Nucleus accumbens (tissue), 56 donors: ENCODE data around the gene SYPL1.

ENCODE experiments used
- DNase-seq, 56 donors: peaks; one replicate each; lab custom pipeline; 2025; lab: John Stamatoyannopoulos, UW

Gene SYPL1

DNA sequence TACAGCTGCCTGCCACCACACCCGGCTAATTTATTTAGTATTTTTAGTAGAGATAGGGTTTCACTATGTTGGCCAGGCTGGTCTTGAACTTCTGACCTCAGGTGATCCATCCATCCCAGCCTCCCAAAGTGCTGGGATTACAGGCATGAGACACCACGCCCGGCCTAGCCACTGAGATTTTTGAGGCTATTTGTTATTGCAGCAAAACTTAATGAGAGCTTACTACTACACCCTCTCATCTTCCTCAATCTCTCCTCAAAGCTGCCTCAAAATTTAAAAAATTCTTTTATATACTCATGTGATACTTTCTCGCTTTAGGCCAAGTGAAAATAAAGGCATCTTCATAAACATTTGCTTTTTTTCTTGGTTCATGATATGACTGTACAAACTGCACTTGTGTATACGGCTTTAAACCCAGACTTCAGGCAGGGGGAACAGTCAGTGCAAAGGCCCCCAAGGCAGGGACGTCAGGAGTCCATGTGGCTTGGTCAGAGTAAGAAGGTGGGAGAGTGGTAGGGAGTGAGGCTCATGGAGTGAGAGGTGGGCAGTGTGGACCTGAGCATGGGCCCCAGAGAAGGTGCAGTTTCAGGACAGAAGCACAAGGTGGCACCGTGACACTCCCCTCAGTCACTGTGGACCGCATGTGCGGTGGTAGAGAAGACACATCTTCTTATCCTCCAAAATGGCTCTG lies 55.5 kb downstream of the SYPL1 start:
- peak in 49 of 56 donors; percentile 17 to 80 (median 47) for DNase-seq

DNA sequence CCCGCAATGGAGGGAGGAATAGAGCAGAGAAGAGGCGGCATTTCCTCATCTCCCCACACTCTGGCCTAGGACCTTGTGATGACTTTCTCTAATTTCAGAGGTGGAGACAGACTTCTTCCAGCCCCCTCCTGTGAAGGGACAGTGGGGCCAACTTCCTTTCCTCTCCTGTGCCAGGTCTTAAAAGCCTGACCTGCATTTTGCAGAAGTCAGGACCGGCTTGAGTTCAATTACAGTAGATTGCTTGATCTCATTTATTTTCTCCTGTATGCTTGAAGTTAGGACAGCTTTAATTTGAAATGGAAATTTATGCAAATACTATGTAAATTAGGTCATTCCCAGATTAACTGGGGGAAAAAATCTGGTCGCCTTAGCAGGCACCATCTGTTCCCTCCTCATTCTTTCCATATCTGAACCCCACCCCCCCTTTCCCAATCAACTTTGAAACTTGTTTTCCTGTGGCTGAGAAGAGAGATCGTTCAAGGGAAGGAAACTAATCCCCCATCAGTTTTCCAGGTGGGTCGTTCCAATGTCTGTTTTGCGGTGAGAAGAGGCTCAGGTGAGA lies 57.1 kb downstream of the SYPL1 start:
- DNase-seq: no peak

DNA sequence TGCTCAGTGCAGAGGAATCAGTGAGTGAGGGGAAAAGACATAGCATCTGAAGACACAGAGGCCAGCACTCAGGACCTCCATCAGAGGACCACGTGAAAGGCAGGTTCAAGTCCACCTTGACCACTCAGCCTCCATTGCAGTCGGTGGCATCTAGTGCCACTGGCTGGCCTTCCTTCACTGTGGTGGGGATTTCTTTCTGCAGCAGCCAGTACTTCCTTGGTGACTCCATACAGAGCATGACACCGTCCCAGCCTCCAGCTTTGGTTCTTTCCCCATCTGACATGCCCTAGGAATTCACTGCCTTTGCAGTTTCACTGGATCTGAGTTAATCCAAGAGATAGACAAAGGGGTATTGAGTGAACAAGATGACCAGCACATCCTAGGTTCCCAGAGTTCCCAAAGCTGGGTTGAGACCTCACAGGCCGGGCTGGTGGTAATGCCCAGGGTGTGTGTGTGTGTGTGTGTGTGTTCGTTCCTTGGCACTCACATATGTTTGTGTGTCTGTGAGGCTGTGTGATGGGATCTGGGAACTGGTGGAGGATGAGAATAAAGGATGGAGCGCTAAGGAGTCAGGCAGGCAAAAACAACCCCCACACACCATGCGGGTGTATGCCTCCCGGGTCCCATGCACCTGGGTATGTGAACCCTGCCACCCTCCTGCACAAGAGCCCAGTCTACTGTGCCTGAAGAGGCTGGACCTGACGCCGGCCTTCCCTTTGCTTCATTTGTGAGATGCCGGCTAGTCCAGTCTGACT lies 57.8 kb downstream of the SYPL1 start:
- DNase-seq: no peak

DNA sequence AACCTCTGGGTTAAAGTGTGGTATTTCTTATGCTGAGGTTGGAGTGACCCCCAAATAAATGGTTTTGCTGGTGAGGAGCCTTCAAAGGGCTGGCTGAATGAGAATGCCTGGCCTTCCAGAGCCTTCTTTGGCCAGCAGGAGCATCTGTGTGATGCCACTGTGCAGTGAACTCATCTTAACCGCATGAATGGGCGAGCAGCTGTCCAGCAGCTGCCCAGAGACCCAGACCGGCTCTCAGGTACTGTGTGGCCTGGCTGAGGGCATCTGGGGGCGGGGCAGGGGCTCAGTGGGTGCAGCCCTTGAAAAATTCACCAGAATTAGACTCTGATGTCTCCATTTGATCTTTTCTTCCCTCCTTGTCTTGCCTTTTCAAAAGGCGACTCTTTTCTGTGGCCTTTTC lies 59.0 kb downstream of the SYPL1 start:
- DNase-seq: no peak

DNA sequence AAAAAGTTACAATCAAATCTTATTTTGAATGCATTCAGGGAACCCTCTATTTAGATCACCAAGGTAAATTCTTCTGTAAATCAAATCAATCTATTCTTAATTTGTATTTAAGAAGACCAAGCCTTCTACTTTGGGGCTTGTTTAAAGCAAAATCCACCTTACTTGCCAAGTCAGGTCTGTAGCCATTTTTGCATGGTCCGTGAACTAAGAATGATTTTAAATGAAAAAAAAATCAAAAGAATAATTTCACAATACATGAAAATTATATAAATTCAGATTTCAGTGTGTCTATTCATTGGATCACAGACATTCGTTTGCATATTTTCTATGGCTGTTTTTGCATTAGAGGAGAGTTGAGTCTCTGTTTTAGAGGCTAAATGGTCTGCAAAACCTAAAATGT lies 59.4 kb downstream of the SYPL1 start:
- no peak for DNase-seq

DNA sequence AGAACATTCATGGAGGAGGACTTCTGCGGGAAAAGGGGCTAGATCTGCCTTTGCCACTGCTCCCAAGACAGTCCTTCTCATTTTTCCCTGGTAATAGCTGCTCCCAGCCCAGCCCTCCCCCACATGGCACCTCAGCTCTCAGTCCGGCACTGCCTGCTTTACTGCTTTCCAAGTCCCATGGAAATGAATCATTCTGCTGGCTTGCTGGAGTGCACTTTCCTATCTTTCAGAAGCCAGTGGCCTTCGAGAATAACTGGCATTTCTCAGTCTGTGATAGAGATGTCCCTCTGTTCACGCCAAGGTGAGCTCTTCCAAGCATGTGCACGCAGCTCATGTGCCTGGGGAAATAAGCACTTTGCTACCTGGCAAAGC lies 61.4 kb downstream of the SYPL1 start:
- DNase-seq: peak in 1 of 56 donors; percentile 10

DNA sequence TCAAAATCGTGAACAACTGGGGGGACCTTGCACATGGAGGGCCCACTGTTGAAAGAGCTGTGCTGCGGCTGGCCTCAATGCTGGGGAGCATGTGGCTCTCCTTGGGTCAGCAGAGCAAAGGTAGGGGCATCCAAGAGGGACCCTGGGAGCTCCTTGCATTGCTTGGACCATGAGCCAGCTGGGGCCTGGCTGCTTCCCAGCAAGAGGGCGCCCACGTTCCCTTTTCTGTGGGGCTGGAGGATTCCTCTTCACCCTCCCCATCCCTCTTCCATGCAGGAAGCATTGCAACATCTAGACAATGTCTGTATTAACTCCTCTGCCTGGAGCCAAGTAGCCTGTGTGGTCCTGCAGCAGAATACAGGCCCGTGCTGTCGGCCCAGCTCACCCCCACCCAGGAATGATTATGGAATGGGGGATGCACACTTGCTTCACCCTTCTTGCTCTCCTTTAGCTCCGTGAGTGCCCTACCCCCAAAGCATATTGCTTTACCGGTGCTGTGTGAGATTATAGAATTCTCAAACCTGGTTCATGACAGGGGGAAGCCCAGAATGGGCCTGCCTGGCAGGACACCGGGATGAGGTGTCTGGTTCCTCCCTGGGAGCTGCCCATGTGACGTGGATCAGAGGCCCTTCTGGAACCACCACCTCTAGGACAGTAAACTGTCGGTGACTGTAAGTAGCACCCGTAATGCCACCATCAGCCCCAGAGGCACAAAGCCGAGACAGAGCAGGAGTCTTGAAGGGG lies 61.9 kb downstream of the SYPL1 start:
- peak in 2 of 56 donors; percentile 18 to 29 for DNase-seq

DNA sequence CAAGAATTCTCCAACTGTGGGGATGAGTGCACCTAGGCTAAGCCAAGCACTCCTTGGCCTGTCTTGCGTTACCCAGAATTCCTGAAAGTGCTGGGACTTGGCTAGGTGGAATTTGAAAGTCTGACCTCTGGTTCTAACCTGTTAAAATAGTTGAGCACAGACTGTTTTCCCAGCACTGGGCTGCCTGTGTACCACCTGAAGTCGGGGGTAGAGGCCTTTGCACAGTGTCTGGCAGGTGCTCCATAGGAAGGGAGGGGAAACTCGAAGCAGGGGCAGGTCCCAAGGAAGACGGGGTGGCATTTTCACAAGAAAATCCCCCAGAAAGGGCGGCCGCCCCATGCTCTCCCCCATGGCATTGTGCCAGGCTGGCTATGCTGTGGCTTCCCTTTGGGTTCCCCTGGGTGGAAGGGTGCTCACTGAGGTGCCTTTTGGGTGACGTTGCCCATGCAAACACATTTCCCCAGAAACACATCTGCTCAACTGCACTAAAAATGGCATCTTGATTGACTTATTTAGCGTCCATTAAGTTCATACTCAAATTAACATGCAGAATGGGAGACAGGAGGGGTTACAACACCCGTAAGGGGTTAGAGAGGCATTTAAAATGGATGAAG lies 62.9 kb downstream of the SYPL1 start:
- no peak for DNase-seq

DNA sequence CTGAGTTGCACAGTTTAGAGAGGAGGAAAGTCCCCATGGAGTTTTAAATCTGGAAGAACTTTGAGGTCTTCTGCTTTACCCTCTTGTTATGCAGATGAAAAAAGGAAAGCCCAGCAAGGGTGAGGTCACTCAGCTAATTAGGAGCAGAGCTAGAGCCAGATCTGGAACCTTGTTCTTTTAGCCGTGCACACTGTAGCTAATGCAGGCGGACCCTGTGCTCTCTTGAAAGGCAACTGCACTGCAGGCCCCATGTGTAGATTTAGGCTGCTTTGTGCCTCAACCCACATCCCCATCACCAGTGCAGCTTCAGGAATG lies 63.4 kb downstream of the SYPL1 start:
- DNase-seq: no peak

DNA sequence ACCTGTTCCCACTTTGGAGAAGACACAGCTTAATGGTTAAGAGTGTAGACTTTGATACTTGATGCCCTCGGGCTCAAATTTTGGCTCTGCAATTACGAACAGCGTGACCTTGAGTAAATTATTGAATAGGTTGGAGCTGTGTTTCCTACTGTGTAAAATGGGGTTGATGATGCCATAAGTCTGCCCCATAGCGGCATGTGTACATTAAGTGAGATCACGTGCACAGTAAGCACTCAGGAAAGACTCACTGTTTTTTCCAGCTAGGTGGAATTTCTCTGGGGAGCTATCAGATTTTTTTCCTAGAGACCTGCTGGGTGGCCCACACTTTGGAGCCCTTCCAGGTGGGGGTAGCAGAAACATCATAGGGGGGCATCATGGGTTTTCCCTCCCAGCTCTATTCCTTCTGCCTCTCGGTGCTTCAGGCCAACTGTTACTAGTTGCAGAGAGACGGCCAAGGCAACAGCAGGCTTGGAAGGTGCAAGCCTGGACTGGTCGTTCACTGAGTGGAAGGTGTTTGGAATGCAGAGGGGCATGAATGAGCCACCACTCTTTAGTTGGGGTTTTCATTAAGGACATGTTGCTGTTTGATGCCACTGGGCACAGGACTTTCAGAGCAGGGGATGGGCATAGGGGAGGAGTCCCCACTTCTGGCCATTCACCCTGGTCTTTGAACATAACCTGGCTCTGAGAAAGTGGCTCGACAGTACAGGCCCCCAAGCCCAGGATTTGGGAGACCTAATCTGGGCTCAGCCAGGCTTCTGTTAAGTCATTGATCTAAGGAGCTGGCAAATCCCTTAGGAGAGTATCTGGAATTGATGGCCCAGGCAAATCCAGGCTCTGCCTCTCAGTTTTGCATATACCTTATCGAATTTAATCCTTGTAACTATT lies 64.0 kb downstream of the SYPL1 start:
- DNase-seq: no peak

DNA sequence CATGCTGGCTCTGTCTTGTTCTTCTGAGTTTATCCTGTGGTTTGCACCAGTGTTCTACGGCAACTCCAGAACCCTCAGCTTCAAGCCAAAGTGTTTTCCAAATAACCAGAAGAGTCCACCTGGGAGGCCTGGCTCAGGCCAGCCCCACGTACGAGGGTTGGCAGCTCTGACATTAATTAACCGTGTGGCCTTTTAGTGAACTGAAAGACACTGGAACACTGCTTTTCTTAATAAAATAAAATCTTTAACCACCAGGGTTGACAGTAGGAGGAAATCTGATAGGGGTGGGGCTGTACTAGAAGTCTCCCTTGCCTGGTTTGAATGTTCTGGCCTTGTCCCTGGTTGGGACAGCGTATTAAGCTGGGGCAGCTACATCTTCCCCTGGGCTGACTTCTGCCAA lies 64.9 kb downstream of the SYPL1 start:
- no peak for DNase-seq

DNA sequence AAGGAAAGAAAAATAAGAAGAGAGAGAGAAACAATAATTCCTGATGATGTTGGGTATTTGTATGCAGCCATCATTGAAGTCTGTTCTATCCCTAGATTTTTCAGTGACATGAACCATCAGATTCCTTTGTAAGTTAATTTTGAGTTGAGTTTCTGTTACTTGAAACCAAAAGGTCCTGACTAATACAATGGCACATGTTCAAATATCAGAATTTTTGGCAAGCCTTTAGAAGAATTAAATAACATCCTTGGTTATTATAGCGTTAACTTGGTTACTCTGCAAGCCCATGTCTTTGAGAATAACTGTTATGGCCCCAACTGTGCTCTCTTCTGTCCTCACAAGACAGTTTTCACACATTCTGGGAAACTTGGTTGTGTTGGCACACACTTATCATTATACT lies 66.5 kb downstream of the SYPL1 start:
- DNase-seq: no peak

DNA sequence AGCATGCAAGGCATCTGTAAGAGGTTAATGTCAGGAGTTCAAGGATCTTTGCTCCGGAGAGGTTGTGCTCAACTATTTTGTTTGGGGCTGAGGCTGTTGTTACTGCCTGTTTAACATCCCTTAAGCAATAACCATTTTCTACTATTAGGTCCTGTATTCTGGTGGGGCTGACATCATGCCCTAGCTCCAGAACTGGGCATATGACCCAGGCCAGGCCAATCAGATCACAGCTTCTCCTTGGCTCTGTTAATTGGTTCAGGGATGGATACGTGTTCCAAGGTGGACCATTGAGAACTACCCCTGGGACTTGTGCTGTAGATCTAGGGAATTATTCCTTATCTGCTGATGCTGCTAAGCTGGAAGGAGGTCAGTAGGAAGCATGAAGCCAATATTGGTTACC lies 67.0 kb downstream of the SYPL1 start:
- DNase-seq: no peak

DNA sequence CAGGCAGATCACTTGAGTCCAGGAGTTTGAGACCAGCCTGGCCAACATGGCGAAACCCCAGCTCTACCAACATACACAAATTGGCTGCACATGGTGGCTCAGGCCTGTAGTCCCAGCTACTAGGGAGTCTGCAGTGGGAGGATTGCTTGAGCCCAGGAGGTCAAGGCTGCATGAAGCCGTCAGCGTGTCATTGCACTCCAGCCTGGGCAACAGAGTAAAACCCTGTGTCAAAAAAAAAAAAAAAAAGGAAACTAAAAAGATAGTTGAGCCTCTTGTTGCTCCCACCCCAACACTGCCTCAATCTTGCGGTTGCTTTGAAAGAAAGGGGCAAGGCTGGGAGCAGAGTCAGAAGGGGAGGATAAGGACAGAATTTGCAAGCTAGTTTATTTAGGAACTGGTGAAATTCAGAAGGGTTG lies 69.9 kb downstream of the SYPL1 start:
- DNase-seq: no peak

DNA sequence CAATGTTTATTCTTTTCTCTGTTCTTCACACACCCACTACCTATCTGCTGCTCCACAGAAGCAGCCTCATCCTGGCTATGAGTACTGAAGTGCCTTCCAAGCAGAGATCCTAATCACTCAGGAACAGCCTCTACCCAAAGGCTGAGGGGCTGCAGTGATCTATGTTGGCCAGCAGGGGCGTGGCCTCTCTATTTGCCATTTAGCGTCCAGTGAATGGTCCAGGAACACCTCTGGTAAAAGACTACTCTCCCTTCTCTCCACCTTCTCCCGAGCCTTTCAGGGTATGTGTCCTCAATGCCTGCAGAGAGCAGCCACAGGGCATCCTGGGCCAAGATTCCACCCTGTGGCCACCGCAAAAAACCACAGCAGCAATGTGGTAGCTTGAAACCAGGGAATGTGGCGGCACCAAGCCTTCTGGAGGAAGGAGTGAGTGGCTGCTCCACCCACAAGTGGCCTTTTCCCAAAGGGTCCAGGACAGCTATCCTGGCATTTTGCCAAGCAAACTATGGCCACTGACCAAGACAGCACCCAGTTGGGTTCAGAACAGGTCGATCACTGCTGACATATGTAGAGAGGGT lies 70.9 kb downstream of the SYPL1 start:
- peak in 1 of 56 donors; percentile 19 for DNase-seq
